Upper lobe of left lung (tissue), 4 donors: ENCODE measurements around the gene EHD2.
"Not testable (repeated sequence)": the region's sequence is repeated elsewhere in the genome, so short reads cannot be mapped to it uniquely, and the experiment has no call there.

Source experiments
- CTCF ChIP-seq, 6 experiments: fragments of 450-650 bp in 4 of 6; fragments of 200-600 bp in 2 of 6; sonication (generic) in 2 of 6; IDR thresholded peaks; one replicate each; pipeline ENCODE4 v1.5.1; 2016 to 2019; ENCODE audit warnings: antibody characterized with exemption in 6 of 6
- POLR2A ChIP-seq, 4 donors: fragments of 450-650 bp; IDR thresholded peaks; one replicate each; pipeline ENCODE4 v1.5.1; 2016 to 2017; ENCODE audit warnings: antibody characterized with exemption in 4 of 4, mild to moderate bottlenecking in 2 of 4

- TF ChIP-seq CTCF, POLR2A (IDR thresholded peaks at IDR 0.05): not testable (repeated sequence)
These were observed 51.5 kb downstream of the EHD2 start for GRCh38 chr19:47764705-47765104.
